HCT116 (cell line): Measurements from ENCODE around the gene TUBB4A. TPM values are rescaled to one million over a fixed set of nuclear protein-coding genes. Genes with fewer than 3 reads are reported as not detected.

ENCODE experiments used
- ATAC-seq: fragments of 200-7000 bp; cut with Tn5 transposase; 2 replicates; pipeline ENCODE4 v1.9.1; 2020; ENCODE audit warnings: mild to moderate bottlenecking, moderate library complexity
- BruUV-seq: library from RNA; stranded (reverse); fragments of 400-500 nt; replicated peaks from 2 replicates; lab custom pipeline; 2021; lab: Mats Ljungman, UMichigan
- CTCF ChIA-PET: fragments of 300-600 bp; sonication (Branson Sonifier 250); formaldehyde crosslinking; loops from one replicate; lab custom pipeline; 2021; ENCODE audit warnings: antibody characterized with exemption; lab: Charles Lee
- POLR2A ChIA-PET: fragments of 300-600, 350-600 bp; sonication (Branson Sonifier 250); formaldehyde crosslinking; loops from one replicate; lab custom pipeline; 2021; ENCODE audit warnings: antibody characterized with exemption; lab: Charles Lee
- RAD21 ChIA-PET, 2 experiments: fragments of 300-600 bp; sonication (Branson Sonifier 250); formaldehyde crosslinking; loops; one replicate each; lab custom pipeline; 2023; ENCODE audit warnings: low total read pairs in 2 of 2; ENCODE audit not compliant: uncharacterized antibody in 2 of 2, unreplicated experiment in 2 of 2, low non-redundant PET in 1 of 2; lab: Charles Lee
- DNase-seq: peaks from one replicate; pipeline ENCODE4 v3.0.0-alpha.2; 2010; ENCODE audit warnings: low read depth, low spot score
- H2AFZ ChIP-seq: fragments of 200-600 bp; shearing (Covaris generic), sonication (generic); 2 replicates; pipeline ENCODE4 v1.6.1; 2017; ENCODE audit warnings: low read depth, mixed run types, mixed read lengths, antibody characterized with exemption, low read length; ENCODE audit not compliant: poor library complexity, severe bottlenecking
- H3K27ac ChIP-seq: 2 replicates; pipeline ENCODE4 v1.5.1; 2012; ENCODE audit warnings: low read depth, low read length
- H3K27me3 ChIP-seq: fragments of 200-600 bp; sonication (generic); 2 replicates; pipeline ENCODE4 v1.6.1; 2016; ENCODE audit warnings: mixed run types, low read length, mixed read lengths; ENCODE audit not compliant: insufficient read depth
- H3K36me3 ChIP-seq, 2 experiments: fragments of 200-500 bp in 1 of 2; fragments of 200-600 bp in 1 of 2; sonication (Bioruptor generic) in 1 of 2; sonication (generic) in 1 of 2; 2 replicates each; pipeline versions ENCODE4 v1.5.1 to v1.6.1; 2014 to 2016; ENCODE audit warnings: low read length in 2 of 2, inconsistent platforms in 1 of 2, mixed read lengths in 1 of 2, mixed run types in 1 of 2; ENCODE audit not compliant: insufficient read depth in 2 of 2, control insufficient read depth in 1 of 2
- H3K4me1 ChIP-seq, 2 experiments: fragments of 200-600 bp in 1 of 2; sonication (generic) in 1 of 2; 2 replicates each; pipeline versions ENCODE4 v1.5.1 to v1.6.1; 2012 to 2017; ENCODE audit warnings: low read length in 2 of 2, inconsistent platforms in 1 of 2, mild to moderate bottlenecking in 1 of 2, mixed read lengths in 1 of 2, mixed run types in 1 of 2, moderate library complexity in 1 of 2; ENCODE audit not compliant: insufficient read depth in 2 of 2, control insufficient read depth in 1 of 2
- H3K4me2 ChIP-seq: fragments of 200-600 bp; sonication (generic); 2 replicates; pipeline ENCODE4 v1.6.1; 2017; ENCODE audit warnings: mixed run types, low read length, mixed read lengths
- H3K4me3 ChIP-seq, 2 experiments: fragments of 200-600 bp in 1 of 2; sonication (generic) in 1 of 2; replicated peaks in 1 of 2; 2 replicates each; pipeline ENCODE4 v1.5.1; 2011 to 2016; ENCODE audit warnings: low read length in 2 of 2, control low read depth in 1 of 2, low read depth in 1 of 2, mild to moderate bottlenecking in 1 of 2, mixed read lengths in 1 of 2, mixed run types in 1 of 2
- H3K79me2 ChIP-seq: fragments of 200-600 bp; sonication (generic); 2 replicates; pipeline ENCODE4 v1.6.1; 2017; ENCODE audit warnings: mild to moderate bottlenecking, mixed run types, low read length, moderate library complexity, mixed read lengths; ENCODE audit not compliant: insufficient read depth
- H3K9ac ChIP-seq: fragments of 200-600 bp; sonication (generic); 2 replicates; pipeline ENCODE4 v1.6.1; 2016; ENCODE audit warnings: low read length, mixed read lengths
- H3K9me2 ChIP-seq: fragments of 200-600 bp; sonication (generic), shearing (Covaris generic); 2 replicates; pipeline ENCODE4 v1.6.1; 2017; ENCODE audit warnings: mixed run types, mild to moderate bottlenecking, moderate library complexity; ENCODE audit not compliant: insufficient read depth
- H3K9me3 ChIP-seq, 2 experiments: fragments of 200-500 bp in 1 of 2; fragments of 200-600 bp in 1 of 2; sonication (Bioruptor generic) in 1 of 2; sonication (generic) in 1 of 2; 2 replicates each; pipeline ENCODE4 v1.6.1; 2014 to 2017; ENCODE audit warnings: low read length in 2 of 2, mixed read lengths in 2 of 2, inconsistent platforms in 1 of 2, low read depth in 1 of 2, mild to moderate bottlenecking in 1 of 2, mixed run types in 1 of 2, moderate library complexity in 1 of 2; ENCODE audit not compliant: control insufficient read depth in 1 of 2, insufficient read depth in 1 of 2
- H4K20me1 ChIP-seq: fragments of 200-600 bp; sonication (generic), shearing (Covaris generic); 2 replicates; pipeline ENCODE4 v1.6.1; 2017; ENCODE audit warnings: mixed run types, mild to moderate bottlenecking, moderate library complexity; ENCODE audit not compliant: insufficient read depth
- EZH2 ChIP-seq: fragments of 200-600 bp; sonication (generic); IDR thresholded peaks from 2 replicates; pipeline ENCODE4 v1.6.1; 2017; ENCODE audit warnings: antibody characterized with exemption, mixed run types
- EZH2phosphoT487 ChIP-seq: fragments of 200-600 bp; IDR thresholded peaks from 2 replicates; pipeline ENCODE4 v1.6.1; 2018; ENCODE audit warnings: antibody characterized with exemption, borderline replicate concordance
- POLR2A ChIP-seq: IDR thresholded peaks from 2 replicates; pipeline ENCODE4 v1.7.0; 2011; ENCODE audit warnings: borderline replicate concordance; ENCODE audit not compliant: insufficient read depth, insufficient read length; ENCODE audit errors: extremely low read depth
- intact Hi-C: fragments of 100-400 bp; cut with micrococcal nuclease; formaldehyde crosslinking; loops from 2 replicates; pipeline ENCODE4 v1.10.0; 2022
- total RNA-seq: library from RNA; stranded (reverse); gene quantifications from one replicate; pipeline ENCODE4 v1.2.1, GENCODE V29; 2021; ENCODE audit not compliant: unreplicated experiment
- TF ChIP-seq, protein P1 (sequence below), 3 experiments: fragments of 200-600 bp in 1 of 3; sonication (generic) in 1 of 3; IDR thresholded peaks in 2 of 3; conservative IDR thresholded peaks in 1 of 3; 2 replicates each; pipeline ENCODE4 v1.5.1; 2012 to 2017; ENCODE audit warnings: low read depth in 2 of 3, low read length in 2 of 3, antibody characterized with exemption in 1 of 3, borderline replicate concordance in 1 of 3, control low read depth in 1 of 3, mild to moderate bottlenecking in 1 of 3, mixed read lengths in 1 of 3, mixed run types in 1 of 3, moderate library complexity in 1 of 3; ENCODE audit not compliant: insufficient read depth in 1 of 3
- TF ChIP-seq, protein P2 (sequence below): IDR thresholded peaks from 2 replicates; pipeline ENCODE4 v1.6.1; 2012; ENCODE audit warnings: low read depth
- TF ChIP-seq, protein P3 (sequence below): IDR thresholded peaks from 2 replicates; pipeline ENCODE4 v1.6.1; 2012
- TF ChIP-seq, protein P4 (sequence below): IDR thresholded peaks from 2 replicates; pipeline ENCODE4 v1.6.1; 2012

TUBB4A gene
- total RNA-seq, 1 experiment from 2014 or later = 32.5 TPM

DNA sequence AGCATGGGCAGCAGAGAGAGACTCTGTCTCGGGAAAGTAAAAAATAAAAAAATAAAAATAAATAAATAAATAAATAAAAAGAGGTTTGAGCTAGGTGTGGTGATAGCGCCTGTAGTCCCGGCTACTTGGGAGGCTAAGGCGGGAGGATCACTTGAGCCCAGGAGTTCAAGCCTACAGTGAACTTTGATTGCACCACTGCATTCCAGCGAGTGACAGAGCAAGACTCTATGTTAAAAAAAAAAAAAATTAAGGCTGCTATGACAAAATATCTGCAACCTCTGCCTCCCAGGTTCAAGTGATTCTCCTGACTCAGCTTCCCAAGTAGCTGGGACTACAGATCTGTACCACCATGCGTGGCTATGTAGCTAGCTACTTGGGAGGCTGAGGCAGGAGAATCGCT is 17.3 kb downstream of the TUBB4A start:
- Histone ChIP-seq H3K4me1 (peaks cover 0 to 8% of the 10 kb centered on the region in 2 experiments; a peak in 1 of 4 replicates), H3K4me3 (no peak overlapping the region), H2AFZ (no peak overlapping the region), H3K9me3 (no peaks in the 10 kb centered on the region), H3K27me3 (no peaks in the 10 kb centered on the region), H3K79me2 (no peaks in the 10 kb centered on the region), H3K9me2 (no peaks in the 10 kb centered on the region), H3K27ac (no peak overlapping the region), H3K4me2 (no peak overlapping the region), H4K20me1 (no peaks in the 10 kb centered on the region), H3K36me3 (no peaks in the 10 kb centered on the region), H3K9ac (no peak overlapping the region)
- intact Hi-C loops = no loop called here
- no peak for ATAC-seq
- no TSS peak for BruUV-seq
- DNase-seq = no peak
- ChIA-PET CTCF (no interaction called here), POLR2A (no interaction called here), RAD21 (no interaction called here)
- TF ChIP-seq EZH2phosphoT487 = no peak
- TF ChIP-seq, protein P1, sequence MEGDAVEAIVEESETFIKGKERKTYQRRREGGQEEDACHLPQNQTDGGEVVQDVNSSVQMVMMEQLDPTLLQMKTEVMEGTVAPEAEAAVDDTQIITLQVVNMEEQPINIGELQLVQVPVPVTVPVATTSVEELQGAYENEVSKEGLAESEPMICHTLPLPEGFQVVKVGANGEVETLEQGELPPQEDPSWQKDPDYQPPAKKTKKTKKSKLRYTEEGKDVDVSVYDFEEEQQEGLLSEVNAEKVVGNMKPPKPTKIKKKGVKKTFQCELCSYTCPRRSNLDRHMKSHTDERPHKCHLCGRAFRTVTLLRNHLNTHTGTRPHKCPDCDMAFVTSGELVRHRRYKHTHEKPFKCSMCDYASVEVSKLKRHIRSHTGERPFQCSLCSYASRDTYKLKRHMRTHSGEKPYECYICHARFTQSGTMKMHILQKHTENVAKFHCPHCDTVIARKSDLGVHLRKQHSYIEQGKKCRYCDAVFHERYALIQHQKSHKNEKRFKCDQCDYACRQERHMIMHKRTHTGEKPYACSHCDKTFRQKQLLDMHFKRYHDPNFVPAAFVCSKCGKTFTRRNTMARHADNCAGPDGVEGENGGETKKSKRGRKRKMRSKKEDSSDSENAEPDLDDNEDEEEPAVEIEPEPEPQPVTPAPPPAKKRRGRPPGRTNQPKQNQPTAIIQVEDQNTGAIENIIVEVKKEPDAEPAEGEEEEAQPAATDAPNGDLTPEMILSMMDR (IDR thresholded peaks at IDR 0.05 in 2 of 3, conservative IDR thresholded peaks at IDR 0.05 in 1 of 3; ENCODE audit: borderline replicate concordance in 1 of 3, insufficient read depth in 1 of 3, low read depth in 2 of 3, low read length in 2 of 3) = no peak
- TF ChIP-seq EZH2 = no peak
- TF ChIP-seq POLR2A = no peak
- TF ChIP-seq, protein P2, sequence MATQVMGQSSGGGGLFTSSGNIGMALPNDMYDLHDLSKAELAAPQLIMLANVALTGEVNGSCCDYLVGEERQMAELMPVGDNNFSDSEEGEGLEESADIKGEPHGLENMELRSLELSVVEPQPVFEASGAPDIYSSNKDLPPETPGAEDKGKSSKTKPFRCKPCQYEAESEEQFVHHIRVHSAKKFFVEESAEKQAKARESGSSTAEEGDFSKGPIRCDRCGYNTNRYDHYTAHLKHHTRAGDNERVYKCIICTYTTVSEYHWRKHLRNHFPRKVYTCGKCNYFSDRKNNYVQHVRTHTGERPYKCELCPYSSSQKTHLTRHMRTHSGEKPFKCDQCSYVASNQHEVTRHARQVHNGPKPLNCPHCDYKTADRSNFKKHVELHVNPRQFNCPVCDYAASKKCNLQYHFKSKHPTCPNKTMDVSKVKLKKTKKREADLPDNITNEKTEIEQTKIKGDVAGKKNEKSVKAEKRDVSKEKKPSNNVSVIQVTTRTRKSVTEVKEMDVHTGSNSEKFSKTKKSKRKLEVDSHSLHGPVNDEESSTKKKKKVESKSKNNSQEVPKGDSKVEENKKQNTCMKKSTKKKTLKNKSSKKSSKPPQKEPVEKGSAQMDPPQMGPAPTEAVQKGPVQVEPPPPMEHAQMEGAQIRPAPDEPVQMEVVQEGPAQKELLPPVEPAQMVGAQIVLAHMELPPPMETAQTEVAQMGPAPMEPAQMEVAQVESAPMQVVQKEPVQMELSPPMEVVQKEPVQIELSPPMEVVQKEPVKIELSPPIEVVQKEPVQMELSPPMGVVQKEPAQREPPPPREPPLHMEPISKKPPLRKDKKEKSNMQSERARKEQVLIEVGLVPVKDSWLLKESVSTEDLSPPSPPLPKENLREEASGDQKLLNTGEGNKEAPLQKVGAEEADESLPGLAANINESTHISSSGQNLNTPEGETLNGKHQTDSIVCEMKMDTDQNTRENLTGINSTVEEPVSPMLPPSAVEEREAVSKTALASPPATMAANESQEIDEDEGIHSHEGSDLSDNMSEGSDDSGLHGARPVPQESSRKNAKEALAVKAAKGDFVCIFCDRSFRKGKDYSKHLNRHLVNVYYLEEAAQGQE = no peak
- TF ChIP-seq, protein P3, sequence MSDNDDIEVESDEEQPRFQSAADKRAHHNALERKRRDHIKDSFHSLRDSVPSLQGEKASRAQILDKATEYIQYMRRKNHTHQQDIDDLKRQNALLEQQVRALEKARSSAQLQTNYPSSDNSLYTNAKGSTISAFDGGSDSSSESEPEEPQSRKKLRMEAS = no peak
- TF ChIP-seq, protein P4, sequence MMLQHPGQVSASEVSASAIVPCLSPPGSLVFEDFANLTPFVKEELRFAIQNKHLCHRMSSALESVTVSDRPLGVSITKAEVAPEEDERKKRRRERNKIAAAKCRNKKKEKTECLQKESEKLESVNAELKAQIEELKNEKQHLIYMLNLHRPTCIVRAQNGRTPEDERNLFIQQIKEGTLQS = no peak
